Trophoblast cell (in vitro differentiated cells and primary cell): ENCODE data around the gene FITM2.

Source experiments
- DNase-seq, 2 donors: peaks; one replicate each; pipeline ENCODE4 v3.0.0-alpha.2; 2016
- H2AFZ ChIP-seq: 2 replicates; pipeline ENCODE4 v1.6.1; 2013; ENCODE audit warnings: low read length, moderate library complexity, mild to moderate bottlenecking; ENCODE audit not compliant: insufficient read depth, poor library complexity
- H2AK5ac ChIP-seq: 2 replicates; pipeline ENCODE4 v1.6.1; 2013; ENCODE audit warnings: mild to moderate bottlenecking, low read length
- H2BK120ac ChIP-seq: 2 replicates; pipeline ENCODE4 v1.6.1; 2013; ENCODE audit warnings: low read length, mild to moderate bottlenecking, moderate library complexity; ENCODE audit not compliant: insufficient read depth, poor library complexity
- H2BK12ac ChIP-seq: 2 replicates; pipeline ENCODE4 v1.6.1; 2013; ENCODE audit warnings: mild to moderate bottlenecking, low read length, moderate library complexity
- H2BK5ac ChIP-seq: 2 replicates; pipeline ENCODE4 v1.6.1; 2013; ENCODE audit warnings: low read length, low read depth, moderate library complexity, mild to moderate bottlenecking; ENCODE audit not compliant: poor library complexity
- H3K14ac ChIP-seq: 2 replicates; pipeline ENCODE4 v1.6.1; 2013; ENCODE audit warnings: mild to moderate bottlenecking, low read length
- H3K18ac ChIP-seq: 2 replicates; pipeline ENCODE4 v1.6.1; 2013; ENCODE audit warnings: mild to moderate bottlenecking, low read length
- H3K23ac ChIP-seq: 2 replicates; pipeline ENCODE4 v1.6.1; 2013; ENCODE audit warnings: low read length
- H3K27ac ChIP-seq: 2 replicates; pipeline ENCODE4 v1.5.1; 2013; ENCODE audit warnings: low read depth, mild to moderate bottlenecking, inconsistent platforms, low read length, moderate library complexity
- H3K27me3 ChIP-seq: 2 replicates; pipeline ENCODE4 v1.6.1; 2013; ENCODE audit warnings: inconsistent platforms, mild to moderate bottlenecking, low read length, moderate library complexity; ENCODE audit not compliant: insufficient read depth
- H3K36me3 ChIP-seq, 2 experiments: 1 replicate in 1 of 2; 2 replicates in 1 of 2; pipeline ENCODE4 v1.6.1; 2013; ENCODE audit warnings: low read length in 2 of 2, mild to moderate bottlenecking in 2 of 2, moderate library complexity in 1 of 2; ENCODE audit not compliant: insufficient read depth in 2 of 2, control insufficient read depth in 1 of 2
- H3K4ac ChIP-seq: 2 replicates; pipeline ENCODE4 v1.6.1; 2013; ENCODE audit warnings: low read depth, mild to moderate bottlenecking, low read length, moderate library complexity
- H3K4me1 ChIP-seq, 2 experiments: 1 replicate in 1 of 2; 2 replicates in 1 of 2; pipeline ENCODE4 v1.6.1; 2013; ENCODE audit warnings: low read length in 2 of 2, mild to moderate bottlenecking in 2 of 2, moderate library complexity in 1 of 2; ENCODE audit not compliant: insufficient read depth in 2 of 2, control insufficient read depth in 1 of 2
- H3K4me2 ChIP-seq: 2 replicates; pipeline ENCODE4 v1.6.1; 2013; ENCODE audit warnings: inconsistent platforms, mild to moderate bottlenecking, low read length, moderate library complexity
- H3K4me3 ChIP-seq: 2 replicates; pipeline ENCODE4 v1.5.1; 2013; ENCODE audit warnings: mild to moderate bottlenecking, low read depth, low read length, inconsistent platforms
- H3K79me1 ChIP-seq: one replicate; pipeline ENCODE4 v1.6.1; 2013; ENCODE audit warnings: low read length
- H3K79me2 ChIP-seq: 2 replicates; pipeline ENCODE4 v1.6.1; 2013; ENCODE audit warnings: low read length, mild to moderate bottlenecking; ENCODE audit not compliant: control insufficient read depth, insufficient read depth, poor library complexity
- H3K9ac ChIP-seq: 2 replicates; pipeline ENCODE4 v1.6.1; 2013; ENCODE audit warnings: mild to moderate bottlenecking, low read length
- H3K9me3 ChIP-seq: 2 replicates; pipeline ENCODE4 v1.6.1; 2013; ENCODE audit warnings: low read depth, mild to moderate bottlenecking, control low read depth, inconsistent platforms, low read length; ENCODE audit not compliant: insufficient read depth
- H4K12ac ChIP-seq: 2 replicates; pipeline ENCODE4 v1.6.1; 2013; ENCODE audit warnings: low read depth, mild to moderate bottlenecking, low read length, moderate library complexity
- H4K8ac ChIP-seq: 2 replicates; pipeline ENCODE4 v1.6.1; 2013; ENCODE audit warnings: low read depth, mild to moderate bottlenecking, low read length, moderate library complexity
- H4K91ac ChIP-seq: one replicate; pipeline ENCODE4 v1.6.1; 2013; ENCODE audit warnings: low read depth, mild to moderate bottlenecking, low read length, moderate library complexity
- WGBS: extraction: QIAGEN DNeasy Blood & Tissue Kit; methylation state at CpG from one replicate; pipeline ENCODE4 v1.1.7; 2013; ENCODE audit warnings: missing lambda C conversion rate; ENCODE audit not compliant: insufficient read length, insufficient coverage; ENCODE audit errors: extremely low coverage; 5-methylcytosine and 5-hydroxymethylcytosine counted together

FITM2 gene

GRCh38 chr20:44336725-44337380 is 25.9 kb upstream of the FITM2 start, which contains the start of gene R3HDML:
TSS of gene R3HDML (plus strand) at chr20:44337043. CDS start at chr20:44337158, 115 bp downstream.
- peaks cover 2 to 24% of the 10 kb centered on the region in 2 experiments for H3K4me1 ChIP-seq
- no peak within 1 kb of the TSS for H3K14ac ChIP-seq
- WGBS, result no CpG with 5 or more reads among the region's 16 CpGs
- no peak within 1 kb of the TSS for H3K4ac ChIP-seq
- H3K9me3 ChIP-seq, result no peaks in the 10 kb centered on the region
- no peak within 1 kb of the TSS for H4K91ac ChIP-seq
- peak within 1 kb of the TSS; percentile 27 for H2BK5ac ChIP-seq
- no peak within 1 kb of the TSS for H4K12ac ChIP-seq
- no peak within 1 kb of the TSS for H2AFZ ChIP-seq
- no peak within 1 kb of the TSS for H2AK5ac ChIP-seq
- H3K79me2 ChIP-seq, result no peaks in the 10 kb centered on the region
- no peak within 1 kb of the TSS for H2BK120ac ChIP-seq
- H3K4me3 ChIP-seq, result no peak within 1 kb of the TSS
- H3K79me1 ChIP-seq, result peaks cover 2% of the 10 kb centered on the region
- no peak within 1 kb of the TSS for H3K27ac ChIP-seq
- no peak within 1 kb of the TSS for H3K4me2 ChIP-seq
- H3K27me3 ChIP-seq, result no peaks in the 10 kb centered on the region
- no peak within 1 kb of the TSS for H3K18ac ChIP-seq
- no peak for DNase-seq
- no peak within 1 kb of the TSS for H3K9ac ChIP-seq
- no peaks in the 10 kb centered on the region for H3K36me3 ChIP-seq
- H3K23ac ChIP-seq, result no peak within 1 kb of the TSS
- H4K8ac ChIP-seq, result no peak within 1 kb of the TSS
- no peak within 1 kb of the TSS for H2BK12ac ChIP-seq

- Histone ChIP-seq H2BK12ac (no peak overlapping the region), H2BK5ac (peak overlapping the region; percentile 27), H4K8ac (no peak overlapping the region), H3K18ac (no peak overlapping the region), H3K14ac (no peak overlapping the region), H3K9ac (no peak overlapping the region), H2AK5ac (no peak overlapping the region), H3K79me1 (peaks cover 2% of the 10 kb centered on the region), H2AFZ (no peak overlapping the region), H3K36me3 (no peaks in the 10 kb centered on the region), H3K27ac (no peak overlapping the region), H3K4me1 (peaks cover 2 to 24% of the 10 kb centered on the region in 2 experiments), H3K79me2 (no peaks in the 10 kb centered on the region), H4K91ac (no peak overlapping the region), H4K12ac (no peak overlapping the region), H3K23ac (no peak overlapping the region), H2BK120ac (no peak overlapping the region), H3K4ac (no peak overlapping the region), H3K27me3 (no peaks in the 10 kb centered on the region), H3K9me3 (no peaks in the 10 kb centered on the region), H3K4me2 (no peak overlapping the region), H3K4me3 (no peak overlapping the region)
- no CpG with 5 or more reads among the region's 15 CpGs for WGBS
- no peak for DNase-seq
These were observed 25.1 kb upstream of the FITM2 start for GRCh38 chr20:44336086-44336485.

GRCh38 chr20:44335675-44336074 is 24.7 kb upstream of the FITM2 start:
- Histone ChIP-seq H3K4me3 (no peak overlapping the region), H3K23ac (no peak overlapping the region), H2BK12ac (peak overlapping the region; percentile 42), H3K9me3 (no peaks in the 10 kb centered on the region), H4K12ac (no peak overlapping the region), H3K27me3 (no peaks in the 10 kb centered on the region), H3K4me1 (peaks cover 2 to 24% of the 10 kb centered on the region in 2 experiments), H2BK5ac (peak overlapping the region; percentile 27), H3K4ac (no peak overlapping the region), H3K9ac (no peak overlapping the region), H4K91ac (no peak overlapping the region), H2AFZ (no peak overlapping the region), H4K8ac (no peak overlapping the region), H3K4me2 (no peak overlapping the region), H2BK120ac (no peak overlapping the region), H2AK5ac (no peak overlapping the region), H3K14ac (no peak overlapping the region), H3K18ac (no peak overlapping the region), H3K27ac (no peak overlapping the region), H3K79me2 (no peaks in the 10 kb centered on the region), H3K79me1 (peaks cover 2% of the 10 kb centered on the region), H3K36me3 (no peaks in the 10 kb centered on the region)
- no CpG with 5 or more reads among the region's 2 CpGs for WGBS
- DNase-seq, result no peak

GRCh38 chr20:44334709-44335108 is 23.7 kb upstream of the FITM2 start:
- H3K4ac ChIP-seq, result no peak overlapping the region
- H4K91ac ChIP-seq, result no peak overlapping the region
- H3K36me3 ChIP-seq, result no peaks in the 10 kb centered on the region
- H3K4me2 ChIP-seq, result no peak overlapping the region
- no peak overlapping the region for H2BK120ac ChIP-seq
- H3K9ac ChIP-seq, result no peak overlapping the region
- no CpG with 5 or more reads among the region's 4 CpGs for WGBS
- peaks cover 2% of the 10 kb centered on the region for H3K79me1 ChIP-seq
- no peak overlapping the region for H2BK12ac ChIP-seq
- H4K8ac ChIP-seq, result no peak overlapping the region
- H2BK5ac ChIP-seq, result no peak overlapping the region
- H2AK5ac ChIP-seq, result no peak overlapping the region
- H3K18ac ChIP-seq, result no peak overlapping the region
- H3K23ac ChIP-seq, result no peak overlapping the region
- H3K27ac ChIP-seq, result no peak overlapping the region
- no peaks in the 10 kb centered on the region for H3K9me3 ChIP-seq
- H3K4me3 ChIP-seq, result no peak overlapping the region
- no peak overlapping the region for H2AFZ ChIP-seq
- no peak for DNase-seq
- peaks cover 2 to 24% of the 10 kb centered on the region in 2 experiments for H3K4me1 ChIP-seq
- no peak overlapping the region for H4K12ac ChIP-seq
- H3K79me2 ChIP-seq, result no peaks in the 10 kb centered on the region
- no peak overlapping the region for H3K14ac ChIP-seq
- H3K27me3 ChIP-seq, result no peaks in the 10 kb centered on the region
